ENCODE results near the gene MPPED1.

- TF ChIP-seq TAF1 (IDR thresholded peaks at IDR 0.05; ENCODE audit: low read depth) (no peak), REST (IDR thresholded peaks at IDR 0.05; ENCODE audit: low read depth) (no peak), USF1 (IDR thresholded peaks at IDR 0.05) (no peak), MAX (IDR thresholded peaks at IDR 0.05) (no peak), CREB1 (IDR thresholded peaks at IDR 0.05; ENCODE audit: low read depth) (no peak)
Observed at GRCh38 chr22:43553451-43554258, 141.8 kb downstream of the MPPED1 start.
